ENCODE measurements around the gene ELL2. TPM values are rescaled to one million over a fixed set of nuclear protein-coding genes. Genes with fewer than 3 reads are reported as not detected.

ELL2 gene
- total and polyA plus RNA-seq, 2 of the 13 experiments (the other 11 are each of a cell fraction or from before 2014, with no cell fraction given): 78.9 to 97.1 TPM

DNA sequence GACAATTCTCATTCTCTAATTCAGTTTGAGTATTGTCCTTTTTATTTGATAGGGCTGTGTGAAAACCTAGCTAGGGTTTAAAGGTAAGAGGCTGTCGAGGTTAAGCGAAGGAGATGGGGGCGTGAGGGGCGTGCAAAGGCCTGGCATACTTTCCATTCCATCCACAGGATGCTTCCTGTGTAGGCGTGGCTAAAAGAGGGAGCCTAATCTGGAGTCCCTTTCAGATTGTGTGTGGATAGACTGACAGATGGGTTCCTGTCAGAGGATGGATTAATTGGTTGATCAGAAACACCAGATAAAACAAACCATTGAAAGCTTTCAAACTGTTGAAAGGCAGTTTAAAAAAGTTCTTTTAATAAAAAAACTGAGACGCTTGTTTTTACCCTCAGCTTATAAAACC is 1.1 kb upstream of the ELL2 start (continued):
- TF ChIP-seq, protein P1, sequence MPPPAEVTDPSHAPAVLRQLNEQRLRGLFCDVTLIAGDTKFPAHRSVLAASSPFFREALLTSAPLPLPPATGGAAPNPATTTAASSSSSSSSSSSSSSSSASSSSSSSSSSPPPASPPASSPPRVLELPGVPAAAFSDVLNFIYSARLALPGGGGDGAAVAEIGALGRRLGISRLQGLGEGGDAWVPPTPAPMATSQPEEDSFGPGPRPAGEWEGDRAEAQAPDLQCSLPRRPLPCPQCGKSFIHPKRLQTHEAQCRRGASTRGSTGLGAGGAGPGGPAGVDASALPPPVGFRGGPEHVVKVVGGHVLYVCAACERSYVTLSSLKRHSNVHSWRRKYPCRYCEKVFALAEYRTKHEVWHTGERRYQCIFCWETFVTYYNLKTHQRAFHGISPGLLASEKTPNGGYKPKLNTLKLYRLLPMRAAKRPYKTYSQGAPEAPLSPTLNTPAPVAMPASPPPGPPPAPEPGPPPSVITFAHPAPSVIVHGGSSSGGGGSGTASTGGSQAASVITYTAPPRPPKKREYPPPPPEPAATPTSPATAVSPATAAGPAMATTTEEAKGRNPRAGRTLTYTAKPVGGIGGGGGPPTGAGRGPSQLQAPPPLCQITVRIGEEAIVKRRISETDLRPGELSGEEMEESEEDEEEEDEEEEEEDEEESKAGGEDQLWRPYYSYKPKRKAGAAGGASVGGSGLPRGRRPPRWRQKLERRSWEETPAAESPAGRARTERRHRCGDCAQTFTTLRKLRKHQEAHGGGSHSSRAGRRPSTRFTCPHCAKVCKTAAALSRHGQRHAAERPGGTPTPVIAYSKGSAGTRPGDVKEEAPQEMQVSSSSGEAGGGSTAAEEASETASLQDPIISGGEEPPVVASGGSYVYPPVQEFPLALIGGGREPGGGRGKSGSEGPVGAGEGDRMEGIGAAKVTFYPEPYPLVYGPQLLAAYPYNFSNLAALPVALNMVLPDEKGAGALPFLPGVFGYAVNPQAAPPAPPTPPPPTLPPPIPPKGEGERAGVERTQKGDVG (CRISPR knock-in tag; IDR thresholded peaks at IDR 0.05; ENCODE audit: borderline replicate concordance): no peak
- TF ChIP-seq NR1H2 (CRISPR knock-in tag; IDR thresholded peaks at IDR 0.05; ENCODE audit: borderline replicate concordance, low read depth): no peak
- no peak for TF ChIP-seq ZNF724P (CRISPR knock-in tag; IDR thresholded peaks at IDR 0.05; ENCODE audit: borderline replicate concordance)
- no peak for TF ChIP-seq MEIS2 (CRISPR knock-in tag; IDR thresholded peaks at IDR 0.05)
- TF ChIP-seq MATR3 (CRISPR knock-in tag; IDR thresholded peaks at IDR 0.05): no peak
- TF ChIP-seq HINFP (CRISPR knock-in tag; IDR thresholded peaks at IDR 0.05; ENCODE audit: low read depth): no peak
- TF ChIP-seq MAX (IDR thresholded peaks at IDR 0.05): no peak; the same call in 1 of the 2 replicates
- TF ChIP-seq TGIF2 (CRISPR knock-in tag; IDR thresholded peaks at IDR 0.05): peak; percentile 11; the same call in 1 of the 2 replicates
- no peak for TF ChIP-seq ZC3H13 (CRISPR knock-in tag; IDR thresholded peaks at IDR 0.05)
- TF ChIP-seq SOX13 (IDR thresholded peaks at IDR 0.05): no peak
- TF ChIP-seq SOX13 (CRISPR knock-in tag; conservative IDR thresholded peaks at IDR 0.05 in 1 of 2, IDR thresholded peaks at IDR 0.05 in 1 of 2): peak in 1 of 2 experiments; percentile 54; a peak in 2 of 4 replicates
- no peak for TF ChIP-seq ZNF644 (CRISPR knock-in tag; IDR thresholded peaks at IDR 0.05; ENCODE audit: low read depth)
- TF ChIP-seq HDAC6 (IDR thresholded peaks at IDR 0.05; ENCODE audit: low read depth, low read length): no peak
- TF ChIP-seq ZBTB37 (CRISPR knock-in tag; IDR thresholded peaks at IDR 0.05): no peak
- TF ChIP-seq KAT7 (CRISPR knock-in tag; IDR thresholded peaks at IDR 0.05; ENCODE audit: borderline replicate concordance): no peak
- peak; percentile 12; the same call in 1 of the 2 replicates for TF ChIP-seq GATAD2A (CRISPR knock-in tag; IDR thresholded peaks at IDR 0.05)
- TF ChIP-seq WIZ (CRISPR knock-in tag; IDR thresholded peaks at IDR 0.05): no peak
- TF ChIP-seq ZNF607 (CRISPR knock-in tag; IDR thresholded peaks at IDR 0.05; ENCODE audit: borderline replicate concordance): no peak
- TF ChIP-seq ZMAT3 (CRISPR knock-in tag; conservative IDR thresholded peaks at IDR 0.05): no peak
- 0 out of 2 replicates have a peak, but pooled peaks have one; percentile 2 for TF ChIP-seq STAG1 (CRISPR knock-in tag; IDR thresholded peaks at IDR 0.05)
- TF ChIP-seq, protein P2, sequence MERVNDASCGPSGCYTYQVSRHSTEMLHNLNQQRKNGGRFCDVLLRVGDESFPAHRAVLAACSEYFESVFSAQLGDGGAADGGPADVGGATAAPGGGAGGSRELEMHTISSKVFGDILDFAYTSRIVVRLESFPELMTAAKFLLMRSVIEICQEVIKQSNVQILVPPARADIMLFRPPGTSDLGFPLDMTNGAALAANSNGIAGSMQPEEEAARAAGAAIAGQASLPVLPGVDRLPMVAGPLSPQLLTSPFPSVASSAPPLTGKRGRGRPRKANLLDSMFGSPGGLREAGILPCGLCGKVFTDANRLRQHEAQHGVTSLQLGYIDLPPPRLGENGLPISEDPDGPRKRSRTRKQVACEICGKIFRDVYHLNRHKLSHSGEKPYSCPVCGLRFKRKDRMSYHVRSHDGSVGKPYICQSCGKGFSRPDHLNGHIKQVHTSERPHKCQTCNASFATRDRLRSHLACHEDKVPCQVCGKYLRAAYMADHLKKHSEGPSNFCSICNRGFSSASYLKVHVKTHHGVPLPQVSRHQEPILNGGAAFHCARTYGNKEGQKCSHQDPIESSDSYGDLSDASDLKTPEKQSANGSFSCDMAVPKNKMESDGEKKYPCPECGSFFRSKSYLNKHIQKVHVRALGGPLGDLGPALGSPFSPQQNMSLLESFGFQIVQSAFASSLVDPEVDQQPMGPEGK (CRISPR knock-in tag; IDR thresholded peaks at IDR 0.05): peak; percentile 56; the same call in 1 of the 2 replicates
- no peak for TF ChIP-seq YY1 (IDR thresholded peaks at IDR 0.05; ENCODE audit: insufficient read depth, insufficient replicate concordance, low read depth, low read length)
- TF ChIP-seq PHF8 (CRISPR knock-in tag; IDR thresholded peaks at IDR 0.05): no peak

Data from HepG2 (cell line).